Measurements from ENCODE around the gene JARID2.

GRCh38 chr6:15456422-15456821 lies 210.6 kb downstream of the JARID2 start:
- TF ChIP-seq, protein P1, sequence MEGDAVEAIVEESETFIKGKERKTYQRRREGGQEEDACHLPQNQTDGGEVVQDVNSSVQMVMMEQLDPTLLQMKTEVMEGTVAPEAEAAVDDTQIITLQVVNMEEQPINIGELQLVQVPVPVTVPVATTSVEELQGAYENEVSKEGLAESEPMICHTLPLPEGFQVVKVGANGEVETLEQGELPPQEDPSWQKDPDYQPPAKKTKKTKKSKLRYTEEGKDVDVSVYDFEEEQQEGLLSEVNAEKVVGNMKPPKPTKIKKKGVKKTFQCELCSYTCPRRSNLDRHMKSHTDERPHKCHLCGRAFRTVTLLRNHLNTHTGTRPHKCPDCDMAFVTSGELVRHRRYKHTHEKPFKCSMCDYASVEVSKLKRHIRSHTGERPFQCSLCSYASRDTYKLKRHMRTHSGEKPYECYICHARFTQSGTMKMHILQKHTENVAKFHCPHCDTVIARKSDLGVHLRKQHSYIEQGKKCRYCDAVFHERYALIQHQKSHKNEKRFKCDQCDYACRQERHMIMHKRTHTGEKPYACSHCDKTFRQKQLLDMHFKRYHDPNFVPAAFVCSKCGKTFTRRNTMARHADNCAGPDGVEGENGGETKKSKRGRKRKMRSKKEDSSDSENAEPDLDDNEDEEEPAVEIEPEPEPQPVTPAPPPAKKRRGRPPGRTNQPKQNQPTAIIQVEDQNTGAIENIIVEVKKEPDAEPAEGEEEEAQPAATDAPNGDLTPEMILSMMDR (IDR thresholded peaks at IDR 0.05): no peak
- TF ChIP-seq POLR2A (IDR thresholded peaks at IDR 0.05) (no peak), EP300 (IDR thresholded peaks at IDR 0.05) (no peak), POLR2AphosphoS5 (IDR thresholded peaks at IDR 0.05) (no peak)

All from suprapubic skin (tissue), 4 donors.